CD4-positive, alpha-beta T cell treated with Interleukin-2 at 100 ng/mL for 4 hours (primary cell): ENCODE data around the gene KCNE4.

ENCODE experiments used
- DNase-seq: peaks from one replicate; pipeline ENCODE4 v3.0.0-alpha.2; 2020; ENCODE audit warnings: low spot score

KCNE4 gene

GRCh38 chr2:223051693-223052289 is at the start of gene KCNE4:
TSS of gene KCNE4 (plus strand) at chr2:223052190. CDS start at chr2:223052831, 641 bp downstream.
- DNase-seq: no peak

GRCh38 chr2:223003191-223003590 is 48.8 kb upstream of the KCNE4 start:
- DNase-seq: no peak

- DNase-seq: no peak
Measured at GRCh38 chr2:223005496-223005895, 46.5 kb upstream of the KCNE4 start.

- DNase-seq: no peak
Measured at GRCh38 chr2:223007531-223007930, 44.5 kb upstream of the KCNE4 start.

GRCh38 chr2:223008162-223008561 is 43.8 kb upstream of the KCNE4 start:
- no peak for DNase-seq

GRCh38 chr2:223008956-223009355 is 43.0 kb upstream of the KCNE4 start:
- no peak for DNase-seq

- no peak for DNase-seq
Measured at GRCh38 chr2:223010641-223011040, 41.3 kb upstream of the KCNE4 start.

GRCh38 chr2:223012291-223012690 is 39.7 kb upstream of the KCNE4 start:
- DNase-seq: no peak

GRCh38 chr2:223019390-223019930 is 32.5 kb upstream of the KCNE4 start:
- DNase-seq: no peak

GRCh38 chr2:223019987-223020717 is 31.8 kb upstream of the KCNE4 start:
- no peak for DNase-seq

- no peak for DNase-seq
Measured at GRCh38 chr2:223020971-223021675, 30.9 kb upstream of the KCNE4 start.

- no peak for DNase-seq
Measured at GRCh38 chr2:223026357-223027110, 25.5 kb upstream of the KCNE4 start.

GRCh38 chr2:223027442-223027841 is 24.5 kb upstream of the KCNE4 start:
- no peak for DNase-seq

GRCh38 chr2:223029287-223029686 is 22.7 kb upstream of the KCNE4 start:
- DNase-seq: no peak

GRCh38 chr2:223032187-223033142 is 19.5 kb upstream of the KCNE4 start:
- DNase-seq: no peak

- DNase-seq: no peak
Measured at GRCh38 chr2:223034221-223034975, 17.6 kb upstream of the KCNE4 start.

GRCh38 chr2:223036790-223037444 is 15.1 kb upstream of the KCNE4 start:
- DNase-seq: no peak

GRCh38 chr2:223037445-223037800 is 14.6 kb upstream of the KCNE4 start:
- no peak for DNase-seq

- no peak for DNase-seq
Measured at GRCh38 chr2:223039618-223040017, 12.4 kb upstream of the KCNE4 start.

GRCh38 chr2:223040527-223040926 is 11.5 kb upstream of the KCNE4 start:
- DNase-seq: no peak
